ENCODE results near the gene ASRGL1. TPM values are rescaled to one million over a fixed set of nuclear protein-coding genes. Genes with fewer than 3 reads are reported as not detected.

The ASRGL1 gene
- total RNA-seq, 1 experiment from 2014 or later = 4.8 TPM

- no peak for DNase-seq (ENCODE audit: low read depth in 1 of 2, low spot score in 2 of 2)
- peaks cover 10% of the 10 kb centered on the region for H3K4me1 ChIP-seq (replicated peaks)
- no peaks in the 10 kb centered on the region for H3K27me3 ChIP-seq (replicated peaks)
- H3K27ac ChIP-seq = no peak overlapping the region
- H3K9me3 ChIP-seq (replicated peaks) = no peaks in the 10 kb centered on the region; the same call in 1 of the 2 replicates
- H3K4me3 ChIP-seq = no peak overlapping the region
- no peaks in the 10 kb centered on the region for H3K36me3 ChIP-seq
These were observed 82.2 kb downstream of the ASRGL1 start for GRCh38 chr11:62419314-62419929.

- no peak for DNase-seq (ENCODE audit: low read depth in 1 of 2, low spot score in 2 of 2)
These were observed 82.7 kb downstream of the ASRGL1 start for GRCh38 chr11:62419943-62420342.

GRCh38 chr11:62420882-62421281 is 83.6 kb downstream of the ASRGL1 start:
- H3K9me3 ChIP-seq (replicated peaks) = no peaks in the 10 kb centered on the region; the same call in 1 of the 2 replicates
- no peaks in the 10 kb centered on the region for H3K36me3 ChIP-seq

More at GRCh38 chr11:62419943-62420342, 82.7 kb downstream of the ASRGL1 start:
- H3K27ac ChIP-seq = no peak overlapping the region
- H3K4me3 ChIP-seq = no peak overlapping the region
- H3K4me1 ChIP-seq (replicated peaks) = peaks cover 15% of the 10 kb centered on the region
- H3K36me3 ChIP-seq = no peaks in the 10 kb centered on the region
- H3K27me3 ChIP-seq (replicated peaks) = no peaks in the 10 kb centered on the region
- no peaks in the 10 kb centered on the region; the same call in 1 of the 2 replicates for H3K9me3 ChIP-seq (replicated peaks)

GRCh38 chr11:62421996-62422395 is 84.7 kb downstream of the ASRGL1 start:
- H3K36me3 ChIP-seq = no peaks in the 10 kb centered on the region
- no peaks in the 10 kb centered on the region for H3K9me3 ChIP-seq (replicated peaks)
- DNase-seq (ENCODE audit: low read depth in 1 of 2, low spot score in 2 of 2) = no peak
- H3K27me3 ChIP-seq (replicated peaks) = no peaks in the 10 kb centered on the region
- H3K27ac ChIP-seq = no peak overlapping the region
- H3K4me1 ChIP-seq (replicated peaks) = peaks cover 29% of the 10 kb centered on the region
- H3K4me3 ChIP-seq = no peak overlapping the region

More at GRCh38 chr11:62420882-62421281, 83.6 kb downstream of the ASRGL1 start:
- no peaks in the 10 kb centered on the region for H3K27me3 ChIP-seq (replicated peaks)
- peaks cover 18% of the 10 kb centered on the region for H3K4me1 ChIP-seq (replicated peaks)
- H3K4me3 ChIP-seq = no peak overlapping the region
- DNase-seq (ENCODE audit: low read depth in 1 of 2, low spot score in 2 of 2) = no peak
- no peak overlapping the region for H3K27ac ChIP-seq

- Histone ChIP-seq H3K27ac (no peak overlapping the region), H3K4me3 (no peak overlapping the region), H3K36me3 (no peaks in the 10 kb centered on the region), H3K27me3 (replicated peaks) (no peaks in the 10 kb centered on the region), H3K4me1 (replicated peaks) (peaks cover 40% of the 10 kb centered on the region), H3K9me3 (replicated peaks) (no peaks in the 10 kb centered on the region)
- no peak for DNase-seq (ENCODE audit: low read depth in 1 of 2, low spot score in 2 of 2)
These were observed 85.8 kb downstream of the ASRGL1 start for GRCh38 chr11:62423012-62423411.

GRCh38 chr11:62427630-62428233 is 90.5 kb downstream of the ASRGL1 start:
- Histone ChIP-seq H3K9me3 (replicated peaks) (no peaks in the 10 kb centered on the region), H3K36me3 (no peaks in the 10 kb centered on the region), H3K4me3 (no peak overlapping the region), H3K27me3 (replicated peaks) (no peaks in the 10 kb centered on the region), H3K4me1 (replicated peaks) (peaks cover 75% of the 10 kb centered on the region), H3K27ac (peak overlapping the region; percentile 88)
- peak in 1 of 2 experiments; percentile 62 for DNase-seq (ENCODE audit: low read depth in 1 of 2, low spot score in 2 of 2)

- H3K27ac ChIP-seq = peak overlapping the region; percentile 88; the same call in 1 of the 2 replicates
- H3K27me3 ChIP-seq (replicated peaks) = no peaks in the 10 kb centered on the region
- peaks cover 83% of the 10 kb centered on the region for H3K4me1 ChIP-seq (replicated peaks)
- DNase-seq (ENCODE audit: low read depth in 1 of 2, low spot score in 2 of 2) = no peak
- no peak overlapping the region for H3K4me3 ChIP-seq
- no peaks in the 10 kb centered on the region for H3K36me3 ChIP-seq
- H3K9me3 ChIP-seq (replicated peaks) = no peaks in the 10 kb centered on the region
These were observed 91.8 kb downstream of the ASRGL1 start for GRCh38 chr11:62428871-62429560.

- H3K27me3 ChIP-seq (replicated peaks) = no peaks in the 10 kb centered on the region
- no peaks in the 10 kb centered on the region for H3K36me3 ChIP-seq
- DNase-seq (ENCODE audit: low read depth in 1 of 2, low spot score in 2 of 2) = no peak
- H3K9me3 ChIP-seq (replicated peaks) = no peaks in the 10 kb centered on the region
- peaks cover 77% of the 10 kb centered on the region for H3K4me1 ChIP-seq (replicated peaks)
- peak overlapping the region; percentile 48 for H3K27ac ChIP-seq
- no peak overlapping the region for H3K4me3 ChIP-seq
These were observed 93.2 kb downstream of the ASRGL1 start for GRCh38 chr11:62430425-62430824.

- Histone ChIP-seq H3K9me3 (replicated peaks) (no peaks in the 10 kb centered on the region), H3K27me3 (replicated peaks) (no peaks in the 10 kb centered on the region), H3K4me1 (replicated peaks) (peaks cover 69% of the 10 kb centered on the region), H3K36me3 (no peaks in the 10 kb centered on the region), H3K27ac (peak overlapping the region; percentile 48), H3K4me3 (no peak overlapping the region)
- DNase-seq (ENCODE audit: low read depth in 1 of 2, low spot score in 2 of 2) = peak; percentile 83 to 94
These were observed 94.1 kb downstream of the ASRGL1 start for GRCh38 chr11:62431171-62431901.

- no peak for DNase-seq (ENCODE audit: low read depth in 1 of 2, low spot score in 2 of 2)
- Histone ChIP-seq H3K9me3 (replicated peaks) (no peaks in the 10 kb centered on the region), H3K27ac (no peak overlapping the region), H3K27me3 (replicated peaks) (no peaks in the 10 kb centered on the region), H3K4me3 (no peak overlapping the region), H3K4me1 (replicated peaks) (peaks cover 56% of the 10 kb centered on the region), H3K36me3 (no peaks in the 10 kb centered on the region)
These were observed 95.4 kb downstream of the ASRGL1 start for GRCh38 chr11:62432695-62433094.

GRCh38 chr11:62433141-62433903 is 96.1 kb downstream of the ASRGL1 start:
- H3K4me1 ChIP-seq (replicated peaks) = peaks cover 50% of the 10 kb centered on the region
- no peak for DNase-seq (ENCODE audit: low read depth in 1 of 2, low spot score in 2 of 2)
- H3K36me3 ChIP-seq = no peaks in the 10 kb centered on the region
- H3K9me3 ChIP-seq (replicated peaks) = no peaks in the 10 kb centered on the region
- no peaks in the 10 kb centered on the region for H3K27me3 ChIP-seq (replicated peaks)
- H3K4me3 ChIP-seq = no peak overlapping the region
- H3K27ac ChIP-seq = no peak overlapping the region

GRCh38 chr11:62433904-62434276 is 96.6 kb downstream of the ASRGL1 start:
- H3K36me3 ChIP-seq = no peaks in the 10 kb centered on the region
- H3K9me3 ChIP-seq (replicated peaks) = no peaks in the 10 kb centered on the region
- no peak overlapping the region for H3K4me3 ChIP-seq
- H3K27ac ChIP-seq = no peak overlapping the region
- H3K4me1 ChIP-seq (replicated peaks) = peaks cover 44% of the 10 kb centered on the region
- DNase-seq (ENCODE audit: low read depth in 1 of 2, low spot score in 2 of 2) = no peak
- no peaks in the 10 kb centered on the region for H3K27me3 ChIP-seq (replicated peaks)
